Chondrocyte (in vitro differentiated cells): ENCODE data around the gene ALG14. TPM values are rescaled to one million over a fixed set of nuclear protein-coding genes. Genes with fewer than 3 reads are reported as not detected.

Experiments
- DNase-seq: peaks from one replicate; pipeline ENCODE4 v3.0.0; 2021; ENCODE audit warnings: mixed read lengths, low spot score
- H3K27ac Mint-ChIP-seq: one replicate; pipeline ENCODE4 v1.8.0; 2021; ENCODE audit warnings: mild to moderate bottlenecking, moderate library complexity, mixed read lengths; ENCODE audit not compliant: unreplicated experiment
- H3K27me3 Mint-ChIP-seq: 2 replicates; pipeline ENCODE4 v1.8.0; 2021; ENCODE audit warnings: low read depth, mixed read lengths
- H3K36me3 Mint-ChIP-seq: 2 replicates; pipeline ENCODE4 v1.8.0; 2021; ENCODE audit warnings: low read depth, mixed read lengths
- H3K4me1 Mint-ChIP-seq: 2 replicates; pipeline ENCODE4 v1.8.0; 2021; ENCODE audit warnings: low read depth, mild to moderate bottlenecking, mixed read lengths
- H3K4me3 Mint-ChIP-seq: one replicate; pipeline ENCODE4 v1.8.0; 2021; ENCODE audit warnings: mild to moderate bottlenecking, moderate library complexity, mixed read lengths; ENCODE audit not compliant: unreplicated experiment
- H3K9me3 Mint-ChIP-seq: 2 replicates; pipeline ENCODE4 v1.8.0; 2021; ENCODE audit warnings: low read depth, mixed read lengths
- CTCF ChIP-seq: fragments of 200-600 bp; sonication (generic); IDR thresholded peaks from 2 replicates; pipeline ENCODE4 v1.5.0; 2021; ENCODE audit warnings: antibody characterized with exemption, mild to moderate bottlenecking, moderate library complexity
- total RNA-seq: library from RNA; stranded (reverse); gene quantifications from 3 replicates; pipeline ENCODE4 v1.2.1, GENCODE V29; 2021

The ALG14 gene
- total RNA-seq, 1 donor from 2014 or later = 3.8 TPM

GRCh38 chr1:94986783-94987182 lies 86.0 kb downstream of the ALG14 start:
- no peaks in the 10 kb centered on the region for H3K27me3 Mint-ChIP-seq

GRCh38 chr1:94983171-94983739 lies 89.5 kb downstream of the ALG14 start:
- Mint-ChIP-seq H3K27ac (no peak overlapping the region), H3K4me1 (peaks cover 36% of the 10 kb centered on the region), H3K36me3 (peaks cover 2% of the 10 kb centered on the region), H3K27me3 (no peaks in the 10 kb centered on the region), H3K9me3 (no peaks in the 10 kb centered on the region), H3K4me3 (no peak overlapping the region)
- no peak for DNase-seq
- no peak for TF ChIP-seq CTCF

More at GRCh38 chr1:94986783-94987182, 86.0 kb downstream of the ALG14 start:
- DNase-seq = no peak
- Mint-ChIP-seq H3K36me3 (no peaks in the 10 kb centered on the region), H3K4me3 (no peak overlapping the region), H3K4me1 (peaks cover 27% of the 10 kb centered on the region), H3K9me3 (no peaks in the 10 kb centered on the region), H3K27ac (no peak overlapping the region)
- no peak for TF ChIP-seq CTCF

GRCh38 chr1:94982398-94982797 lies 90.4 kb downstream of the ALG14 start:
- Mint-ChIP-seq H3K4me1 (peaks cover 27% of the 10 kb centered on the region), H3K27me3 (no peaks in the 10 kb centered on the region), H3K36me3 (peaks cover 2% of the 10 kb centered on the region), H3K27ac (no peak overlapping the region), H3K9me3 (no peaks in the 10 kb centered on the region), H3K4me3 (no peak overlapping the region)
- TF ChIP-seq CTCF = no peak
- no peak for DNase-seq

GRCh38 chr1:94981575-94981973 lies 91.2 kb downstream of the ALG14 start:
- DNase-seq = no peak
- Mint-ChIP-seq H3K4me1 (peaks cover 27% of the 10 kb centered on the region), H3K36me3 (peaks cover 2% of the 10 kb centered on the region), H3K9me3 (no peaks in the 10 kb centered on the region), H3K27me3 (no peaks in the 10 kb centered on the region), H3K27ac (no peak overlapping the region), H3K4me3 (no peak overlapping the region)
- no peak for TF ChIP-seq CTCF

GRCh38 chr1:94980582-94981574 lies 91.9 kb downstream of the ALG14 start:
- Mint-ChIP-seq H3K27ac (no peak overlapping the region), H3K27me3 (no peaks in the 10 kb centered on the region), H3K4me1 (peaks cover 27% of the 10 kb centered on the region), H3K9me3 (no peaks in the 10 kb centered on the region), H3K36me3 (peaks cover 2% of the 10 kb centered on the region), H3K4me3 (no peak overlapping the region)
- TF ChIP-seq CTCF = no peak
- DNase-seq = no peak
